ENCODE data around the gene CD33.

Gene CD33

GRCh38 chr19:51224163-51224641, 678 bp upstream of the CD33 start:
- no peak for DNase-seq (ENCODE audit: low read depth)
- no peak overlapping the region for H3K4me3 ChIP-seq (ENCODE audit: low read depth, low read length)
- TF ChIP-seq, protein P1, sequence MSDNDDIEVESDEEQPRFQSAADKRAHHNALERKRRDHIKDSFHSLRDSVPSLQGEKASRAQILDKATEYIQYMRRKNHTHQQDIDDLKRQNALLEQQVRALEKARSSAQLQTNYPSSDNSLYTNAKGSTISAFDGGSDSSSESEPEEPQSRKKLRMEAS (IDR thresholded peaks at IDR 0.05; ENCODE audit: low read depth, low read length), result no peak
- no peak for TF ChIP-seq CTCF (IDR thresholded peaks at IDR 0.05; ENCODE audit: low read depth, low read length)
- no peak for TF ChIP-seq POLR2A (IDR thresholded peaks at IDR 0.05; ENCODE audit: extremely low read depth, insufficient read length)
- no peak for TF ChIP-seq MYC (IDR thresholded peaks at IDR 0.05; ENCODE audit: low read depth, low read length)

DNA sequence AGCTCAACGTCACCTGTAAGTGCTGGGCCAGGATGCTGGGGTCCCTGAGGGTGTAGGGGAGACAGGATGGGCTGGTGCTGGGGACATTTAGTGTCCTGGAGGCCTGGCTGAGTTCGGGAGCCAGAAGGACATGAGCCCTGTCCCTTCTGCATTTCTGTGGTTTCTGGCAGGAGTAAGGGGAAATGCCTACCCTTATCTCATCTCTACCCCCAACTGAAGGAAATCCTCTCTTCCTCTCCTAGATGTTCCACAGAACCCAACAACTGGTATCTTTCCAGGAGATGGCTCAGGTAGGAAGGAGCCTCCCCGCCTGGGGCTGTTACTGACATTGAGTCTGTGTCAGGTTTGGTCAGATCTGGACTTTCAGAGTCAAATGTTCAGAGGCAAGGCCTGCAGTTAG, 1.2 kb downstream of the CD33 start:
- TF ChIP-seq, protein P1 (IDR thresholded peaks at IDR 0.05; ENCODE audit: low read depth, low read length), result no peak
- TF ChIP-seq POLR2A (IDR thresholded peaks at IDR 0.05; ENCODE audit: extremely low read depth, insufficient read length) (no peak), MYC (IDR thresholded peaks at IDR 0.05; ENCODE audit: low read depth, low read length) (no peak), CTCF (IDR thresholded peaks at IDR 0.05; ENCODE audit: low read depth, low read length) (no peak)
- DNase-seq (ENCODE audit: low read depth), result peak; percentile 41
- H3K4me3 ChIP-seq (ENCODE audit: low read depth, low read length), result peak overlapping the region; percentile 81

GRCh38 chr19:51227326-51227725, 2.4 kb downstream of the CD33 start:
- DNase-seq (ENCODE audit: low read depth), result no peak
- H3K4me3 ChIP-seq (ENCODE audit: low read depth, low read length), result peak overlapping the region; percentile 81
- no peak for TF ChIP-seq CTCF (IDR thresholded peaks at IDR 0.05; ENCODE audit: low read depth, low read length)
- no peak for TF ChIP-seq POLR2A (IDR thresholded peaks at IDR 0.05; ENCODE audit: extremely low read depth, insufficient read length)
- TF ChIP-seq MYC (IDR thresholded peaks at IDR 0.05; ENCODE audit: low read depth, low read length), result no peak
- TF ChIP-seq, protein P1 (IDR thresholded peaks at IDR 0.05; ENCODE audit: low read depth, low read length), result no peak

GRCh38 chr19:51227966-51228365, 3.1 kb downstream of the CD33 start:
- peak overlapping the region; percentile 81 for H3K4me3 ChIP-seq (ENCODE audit: low read depth, low read length)
- DNase-seq (ENCODE audit: low read depth), result no peak
- TF ChIP-seq MYC (IDR thresholded peaks at IDR 0.05; ENCODE audit: low read depth, low read length) (no peak), POLR2A (IDR thresholded peaks at IDR 0.05; ENCODE audit: extremely low read depth, insufficient read length) (no peak), CTCF (IDR thresholded peaks at IDR 0.05; ENCODE audit: low read depth, low read length) (no peak)
- TF ChIP-seq, protein P1 (IDR thresholded peaks at IDR 0.05; ENCODE audit: low read depth, low read length), result no peak

- no peak overlapping the region for H3K4me3 ChIP-seq (ENCODE audit: low read depth, low read length)
- no peak for DNase-seq (ENCODE audit: low read depth)
- TF ChIP-seq, protein P1 (IDR thresholded peaks at IDR 0.05; ENCODE audit: low read depth, low read length), result no peak
- TF ChIP-seq POLR2A (IDR thresholded peaks at IDR 0.05; ENCODE audit: extremely low read depth, insufficient read length) (no peak), MYC (IDR thresholded peaks at IDR 0.05; ENCODE audit: low read depth, low read length) (no peak), CTCF (IDR thresholded peaks at IDR 0.05; ENCODE audit: low read depth, low read length) (no peak)
Observed at GRCh38 chr19:51240866-51241265, 16.0 kb downstream of the CD33 start.

Data from NB4 (cell line).